ENCODE results near the gene UQCRH. TPM values are rescaled to one million over a fixed set of nuclear protein-coding genes. Genes with fewer than 3 reads are reported as not detected.
"Not testable (repeated sequence)": the region's sequence is repeated elsewhere in the genome, so short reads cannot be mapped to it uniquely, and the experiment has no call there.

Gene UQCRH
- total RNA-seq, 2 experiments from 2014 or later, result 455 to 457 TPM

GRCh38 chr1:46340404-46341221 is 37.1 kb downstream of the UQCRH start, which contains the start of gene NSUN4:
NSUN4 (plus strand) TSS chr1:46340807; CDS start chr1:46340827, 20 bp downstream.
- no peaks in the 10 kb centered on the region for H3K9me3 Mint-ChIP-seq
- H3K27ac Mint-ChIP-seq, result peak within 1 kb of the TSS; percentile 99
- peak; percentile 87 for DNase-seq
- peaks cover 37% of the 10 kb centered on the region for H3K4me1 Mint-ChIP-seq
- H3K27me3 Mint-ChIP-seq, result no peaks in the 10 kb centered on the region
- H3K4me3 Mint-ChIP-seq, result peak within 1 kb of the TSS; percentile 99
- peaks cover 23% of the 10 kb centered on the region for H3K36me3 Mint-ChIP-seq

GRCh38 chr1:46341222-46342083 is 38.0 kb downstream of the UQCRH start:
- no peak for DNase-seq
- Mint-ChIP-seq H3K27ac (peak overlapping the region; percentile 99), H3K36me3 (peaks cover 23% of the 10 kb centered on the region), H3K4me3 (peak overlapping the region; percentile 99), H3K27me3 (no peaks in the 10 kb centered on the region), H3K4me1 (peaks cover 37% of the 10 kb centered on the region), H3K9me3 (no peaks in the 10 kb centered on the region)

- H3K4me3 Mint-ChIP-seq, result peak overlapping the region; percentile 99
- no peaks in the 10 kb centered on the region for H3K27me3 Mint-ChIP-seq
- peak overlapping the region; percentile 99 for H3K27ac Mint-ChIP-seq
- H3K9me3 Mint-ChIP-seq, result no peaks in the 10 kb centered on the region
- peaks cover 40% of the 10 kb centered on the region for H3K4me1 Mint-ChIP-seq
- peak; percentile 6 for DNase-seq
- H3K36me3 Mint-ChIP-seq, result peaks cover 28% of the 10 kb centered on the region
Measured at GRCh38 chr1:46342084-46342656, 38.7 kb downstream of the UQCRH start.

DNA sequence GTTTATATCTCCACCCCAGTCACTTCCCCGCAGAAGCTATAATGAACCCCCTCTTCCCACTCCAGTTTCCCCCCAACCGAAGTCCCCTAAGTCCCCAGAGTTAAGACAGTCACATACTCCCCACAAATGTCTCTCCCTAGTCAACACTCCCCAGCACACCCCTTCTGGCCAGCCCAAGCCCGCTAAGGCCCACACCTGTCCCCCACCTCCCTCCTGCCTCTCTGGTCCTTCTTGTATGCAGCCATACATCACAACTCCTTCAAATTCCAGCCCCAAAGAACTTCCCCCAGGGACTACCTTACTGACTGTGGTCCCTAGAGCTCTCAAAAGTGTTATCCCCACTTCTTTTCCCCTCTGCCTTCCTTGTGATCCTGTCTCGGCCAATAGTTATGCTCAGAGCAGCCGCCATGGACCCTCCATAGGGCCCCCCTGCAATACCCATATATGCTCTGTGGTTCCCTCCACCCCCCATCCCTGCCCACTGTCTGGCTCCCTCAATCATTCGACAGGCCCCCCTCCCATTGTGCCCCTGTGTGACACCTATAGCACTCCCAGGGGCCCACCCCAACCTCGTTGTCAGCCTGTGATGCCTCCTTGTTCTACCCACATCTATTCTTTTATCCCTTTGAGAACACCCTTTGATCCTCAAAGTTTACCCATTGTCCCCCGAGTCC is 39.3 kb downstream of the UQCRH start:
- Mint-ChIP-seq H3K4me1 (peaks cover 43% of the 10 kb centered on the region), H3K4me3 (peak overlapping the region; percentile 99), H3K27me3 (no peaks in the 10 kb centered on the region), H3K36me3 (peaks cover 33% of the 10 kb centered on the region), H3K27ac (peak overlapping the region; percentile 99), H3K9me3 (no peaks in the 10 kb centered on the region)
- DNase-seq, result no peak

DNA sequence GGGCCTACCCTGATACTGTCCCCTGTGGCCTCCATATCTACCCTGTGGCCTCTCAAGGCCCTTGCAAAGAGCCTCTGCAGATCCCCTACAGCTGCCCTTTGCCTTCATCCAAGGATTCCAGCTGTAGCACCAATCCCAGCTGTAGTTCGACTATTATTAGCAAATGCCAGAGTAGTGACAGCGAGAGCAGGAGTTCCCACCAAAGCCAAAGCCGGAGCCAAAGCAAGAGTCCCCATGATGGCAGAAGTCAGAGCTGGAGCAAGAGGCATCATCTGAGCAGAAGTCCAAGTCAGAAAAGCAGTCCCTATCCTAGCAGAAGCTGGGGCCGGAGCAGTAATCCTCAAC is 39.8 kb downstream of the UQCRH start:
- Mint-ChIP-seq H3K4me1 (peaks cover 47% of the 10 kb centered on the region), H3K36me3 (peaks cover 38% of the 10 kb centered on the region), H3K4me3 (no peak overlapping the region), H3K27ac (peak overlapping the region; percentile 36), H3K9me3 (no peaks in the 10 kb centered on the region), H3K27me3 (no peaks in the 10 kb centered on the region)
- no peak for DNase-seq

DNA sequence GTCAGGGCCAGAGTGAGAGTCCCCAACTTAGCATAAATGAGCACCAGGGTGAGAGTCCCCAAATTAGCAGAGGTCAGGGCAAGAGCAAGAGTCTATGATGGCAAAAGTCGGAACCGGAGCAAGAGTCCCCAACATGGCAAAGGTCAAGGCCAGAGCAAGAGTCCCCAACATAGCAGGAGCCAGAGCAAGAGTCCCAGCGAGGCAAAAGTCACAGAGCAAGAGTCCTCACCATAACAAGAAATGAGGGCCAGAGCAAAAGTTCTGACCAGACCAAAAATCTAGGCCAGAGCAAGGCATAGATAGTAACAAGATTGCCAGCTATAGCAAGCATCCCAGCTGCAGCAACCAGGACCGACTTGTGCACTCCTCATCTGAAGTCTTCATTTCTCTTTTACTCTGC is 40.2 kb downstream of the UQCRH start:
- Mint-ChIP-seq H3K4me1 (peaks cover 47% of the 10 kb centered on the region), H3K27ac (peak overlapping the region; percentile 36), H3K9me3 (no peaks in the 10 kb centered on the region), H3K27me3 (no peaks in the 10 kb centered on the region), H3K36me3 (peaks cover 38% of the 10 kb centered on the region), H3K4me3 (no peak overlapping the region)
- no peak for DNase-seq

- H3K27ac Mint-ChIP-seq, result no peak overlapping the region
- H3K9me3 Mint-ChIP-seq, result no peaks in the 10 kb centered on the region
- H3K27me3 Mint-ChIP-seq, result no peaks in the 10 kb centered on the region
- H3K4me3 Mint-ChIP-seq, result no peak overlapping the region
- peaks cover 41% of the 10 kb centered on the region for H3K36me3 Mint-ChIP-seq
- peaks cover 41% of the 10 kb centered on the region for H3K4me1 Mint-ChIP-seq
- DNase-seq, result no peak
Measured at GRCh38 chr1:46344481-46344880, 41.0 kb downstream of the UQCRH start.

GRCh38 chr1:46345281-46345680 is 41.8 kb downstream of the UQCRH start:
- no peak for DNase-seq
- Mint-ChIP-seq H3K36me3 (peaks cover 48% of the 10 kb centered on the region), H3K27me3 (no peaks in the 10 kb centered on the region), H3K4me3 (no peak overlapping the region), H3K27ac (no peak overlapping the region), H3K4me1 (peaks cover 38% of the 10 kb centered on the region), H3K9me3 (no peaks in the 10 kb centered on the region)

DNA sequence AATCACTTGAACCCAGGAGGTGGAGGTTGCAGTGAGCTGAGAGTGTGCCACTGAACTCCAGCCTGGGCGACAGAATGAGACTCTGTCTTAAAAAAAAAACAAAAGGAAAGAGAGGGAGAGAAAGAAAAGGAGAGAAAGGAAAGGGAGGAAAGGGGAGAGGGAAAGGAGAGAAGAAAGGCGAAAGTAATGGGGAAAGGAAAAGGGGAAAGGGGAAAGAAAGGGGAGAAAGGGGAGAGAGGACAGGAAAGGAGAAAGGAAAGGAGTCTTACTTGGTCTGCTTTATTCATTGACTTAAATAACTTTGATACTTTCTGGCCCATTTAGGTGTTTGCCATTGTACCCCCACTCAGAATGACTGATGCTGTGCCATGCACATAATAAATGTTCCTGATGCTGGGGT is 48.9 kb downstream of the UQCRH start:
- H3K36me3 Mint-ChIP-seq, result peaks cover 35% of the 10 kb centered on the region
- no peaks in the 10 kb centered on the region for H3K9me3 Mint-ChIP-seq
- no peaks in the 10 kb centered on the region for H3K27me3 Mint-ChIP-seq
- H3K27ac Mint-ChIP-seq, result no peak overlapping the region
- no peak overlapping the region for H3K4me3 Mint-ChIP-seq
- H3K4me1 Mint-ChIP-seq, result peaks cover 6% of the 10 kb centered on the region
- DNase-seq, result no peak

- not testable (repeated sequence) for H3K4me3 Mint-ChIP-seq, H3K27me3 Mint-ChIP-seq, H3K4me1 Mint-ChIP-seq, DNase-seq, H3K27ac Mint-ChIP-seq, H3K9me3 Mint-ChIP-seq
- peaks cover 20% of the 10 kb centered on the region for H3K36me3 Mint-ChIP-seq
Measured at GRCh38 chr1:46355920-46356319, 52.4 kb downstream of the UQCRH start.

DNA sequence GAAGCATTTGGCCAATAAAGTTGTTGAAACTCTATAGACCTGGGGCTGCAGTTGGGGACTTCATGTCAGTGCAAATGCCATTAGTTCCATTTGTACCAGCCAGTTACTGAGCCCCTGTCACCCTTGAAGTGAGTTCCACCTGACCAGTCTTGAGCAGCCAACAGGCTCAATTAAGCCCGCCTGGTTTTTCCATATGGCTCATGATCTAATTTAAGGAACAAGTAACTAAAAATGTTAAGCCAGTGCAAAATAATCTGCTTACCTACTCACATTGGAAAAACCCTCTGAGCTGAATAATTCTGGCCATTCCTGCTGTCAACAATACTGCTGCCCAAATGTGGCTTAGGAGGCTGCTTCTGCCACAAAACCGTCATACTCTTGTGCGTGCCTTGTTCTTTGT is 58.7 kb downstream of the UQCRH start:
- Mint-ChIP-seq H3K27me3 (no peaks in the 10 kb centered on the region), H3K36me3 (peaks cover 22% of the 10 kb centered on the region), H3K4me1 (no peaks in the 10 kb centered on the region), H3K4me3 (no peak overlapping the region), H3K9me3 (no peaks in the 10 kb centered on the region), H3K27ac (no peak overlapping the region)
- no peak for DNase-seq

GRCh38 chr1:46363121-46363520 is 59.6 kb downstream of the UQCRH start:
- H3K4me1 Mint-ChIP-seq, result no peaks in the 10 kb centered on the region
- no peak for DNase-seq
- H3K9me3 Mint-ChIP-seq, result no peaks in the 10 kb centered on the region
- H3K36me3 Mint-ChIP-seq, result peaks cover 25% of the 10 kb centered on the region
- no peak overlapping the region for H3K4me3 Mint-ChIP-seq
- no peaks in the 10 kb centered on the region for H3K27me3 Mint-ChIP-seq
- H3K27ac Mint-ChIP-seq, result no peak overlapping the region

GRCh38 chr1:46364612-46365011 is 61.1 kb downstream of the UQCRH start:
- Mint-ChIP-seq H3K27ac (no peak overlapping the region), H3K36me3 (peaks cover 26% of the 10 kb centered on the region), H3K27me3 (no peaks in the 10 kb centered on the region), H3K4me1 (no peaks in the 10 kb centered on the region), H3K4me3 (no peak overlapping the region), H3K9me3 (no peaks in the 10 kb centered on the region)
- DNase-seq, result no peak

DNA sequence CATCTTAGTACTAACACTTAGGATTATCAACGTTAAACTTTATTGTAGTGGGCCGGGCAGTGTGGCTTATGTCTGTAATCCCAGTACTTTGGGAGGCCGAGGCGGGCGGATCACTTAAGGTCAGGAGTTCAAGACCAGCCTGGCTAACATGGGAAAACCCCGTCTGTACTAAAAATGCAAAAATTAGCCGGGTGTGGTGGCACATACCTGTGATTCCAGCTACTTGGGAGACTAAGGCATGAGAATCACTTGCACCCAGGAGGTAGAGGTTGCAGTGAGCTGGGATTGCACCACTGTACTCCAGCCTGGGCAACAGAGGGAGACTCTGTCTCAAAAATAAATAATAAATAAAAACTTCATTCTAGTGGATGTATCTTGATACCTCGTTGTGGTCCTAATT is 62.3 kb downstream of the UQCRH start:
- not testable (repeated sequence) for DNase-seq, H3K27ac Mint-ChIP-seq, H3K9me3 Mint-ChIP-seq, H3K4me1 Mint-ChIP-seq, H3K27me3 Mint-ChIP-seq, H3K4me3 Mint-ChIP-seq
- H3K36me3 Mint-ChIP-seq, result peaks cover 24% of the 10 kb centered on the region
